Tibial nerve (tissue), 3 donors: ENCODE measurements around the gene MMP10.

ENCODE experiments used
- POLR2A ChIP-seq, 2 donors: fragments of 450-650 bp; IDR thresholded peaks; one replicate each; pipeline ENCODE4 v1.6.1; 2017; ENCODE audit warnings: antibody characterized with exemption in 2 of 2, mild to moderate bottlenecking in 2 of 2, moderate library complexity in 2 of 2
- TF ChIP-seq, protein P1 (sequence below), 5 experiments: fragments of 200-600 bp in 3 of 5; fragments of 450-650 bp in 2 of 5; sonication (generic) in 3 of 5; IDR thresholded peaks; one replicate each; pipeline ENCODE4 v1.5.1; 2016 to 2019; ENCODE audit warnings: antibody characterized with exemption in 5 of 5, mild to moderate bottlenecking in 3 of 5, moderate library complexity in 2 of 5

DNA sequence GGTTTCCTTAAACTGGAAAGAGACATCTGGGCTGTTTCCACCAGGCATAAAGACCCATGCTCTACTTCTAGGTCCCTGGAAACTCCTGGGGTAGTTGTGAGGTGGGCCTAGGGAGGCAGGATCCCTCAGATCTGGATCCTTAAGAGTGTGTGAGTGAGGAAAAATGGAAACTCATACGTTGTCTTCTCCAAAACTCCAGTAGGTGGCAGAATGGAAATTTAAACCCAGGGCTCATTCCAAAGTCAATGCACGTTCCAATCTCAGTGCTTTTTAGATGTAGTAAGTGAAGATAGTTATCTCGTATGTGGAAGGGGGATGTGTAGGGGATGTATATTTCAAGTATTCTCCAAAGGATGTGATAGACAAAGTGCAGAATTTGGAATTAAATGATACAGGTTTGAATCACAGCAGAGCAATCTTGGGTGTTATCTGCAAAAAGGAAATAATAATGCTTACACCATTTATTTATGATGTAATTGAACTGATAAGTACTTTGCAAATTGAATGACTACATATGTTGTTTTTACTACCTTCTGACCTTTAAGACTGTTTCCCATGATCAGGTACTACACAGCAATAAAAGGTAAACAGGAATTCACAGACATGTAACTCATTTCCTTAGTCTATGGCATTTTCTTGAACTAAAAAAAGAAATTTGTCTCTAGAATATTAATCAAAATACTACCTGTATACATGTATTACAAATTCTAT is 30.7 kb upstream of the MMP10 start:
- TF ChIP-seq, protein P1, sequence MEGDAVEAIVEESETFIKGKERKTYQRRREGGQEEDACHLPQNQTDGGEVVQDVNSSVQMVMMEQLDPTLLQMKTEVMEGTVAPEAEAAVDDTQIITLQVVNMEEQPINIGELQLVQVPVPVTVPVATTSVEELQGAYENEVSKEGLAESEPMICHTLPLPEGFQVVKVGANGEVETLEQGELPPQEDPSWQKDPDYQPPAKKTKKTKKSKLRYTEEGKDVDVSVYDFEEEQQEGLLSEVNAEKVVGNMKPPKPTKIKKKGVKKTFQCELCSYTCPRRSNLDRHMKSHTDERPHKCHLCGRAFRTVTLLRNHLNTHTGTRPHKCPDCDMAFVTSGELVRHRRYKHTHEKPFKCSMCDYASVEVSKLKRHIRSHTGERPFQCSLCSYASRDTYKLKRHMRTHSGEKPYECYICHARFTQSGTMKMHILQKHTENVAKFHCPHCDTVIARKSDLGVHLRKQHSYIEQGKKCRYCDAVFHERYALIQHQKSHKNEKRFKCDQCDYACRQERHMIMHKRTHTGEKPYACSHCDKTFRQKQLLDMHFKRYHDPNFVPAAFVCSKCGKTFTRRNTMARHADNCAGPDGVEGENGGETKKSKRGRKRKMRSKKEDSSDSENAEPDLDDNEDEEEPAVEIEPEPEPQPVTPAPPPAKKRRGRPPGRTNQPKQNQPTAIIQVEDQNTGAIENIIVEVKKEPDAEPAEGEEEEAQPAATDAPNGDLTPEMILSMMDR (IDR thresholded peaks at IDR 0.05) = peak in 1 of 5 experiments; percentile 19
- no peak for TF ChIP-seq POLR2A (IDR thresholded peaks at IDR 0.05)
